Sciatic nerve (tissue), 2 donors: ENCODE measurements around the gene MYT1. TPM values are rescaled to one million over a fixed set of nuclear protein-coding genes. Genes with fewer than 3 reads are reported as not detected.
"Not testable (repeated sequence)": the region's sequence is repeated elsewhere in the genome, so short reads cannot be mapped to it uniquely, and the experiment has no call there.

Experiments
- ATAC-seq: fragments of 200-7000 bp; cut with Tn5 transposase; one replicate; pipeline ENCODE4 v1.9.1; 2020; ENCODE audit warnings: mild to moderate bottlenecking, moderate library complexity
- DNase-seq: peaks from one replicate; pipeline ENCODE4 v3.0.0-alpha.2; 2020; ENCODE audit warnings: low spot score
- intact Hi-C: fragments of 100-400 bp; cut with DNase I; formaldehyde crosslinking; loops from one replicate; pipeline ENCODE4 v1.14.2; 2022
- total RNA-seq: library from RNA; stranded (reverse); fragmentation: NEBNext Ultra II Directional; extraction: Animal tissue kit (Norgen Biotek cat#: 25700); gene quantifications from one replicate; pipeline ENCODE4 v1.2.1, GENCODE V29; 2021
- donor health status: DM: no; HTN: no; CAD: no.
- donor health status: DM: no; HTN: no; CAD: no.

The MYT1 gene
- total RNA-seq, 1 donor from 2014 or later, result not detected

- ATAC-seq (peak; percentile 55), DNase-seq (no peak)
- intact Hi-C loops, result no loop called here
Observed at GRCh38 chr20:64161356-64162238, 2.7 kb upstream of the MYT1 start.

GRCh38 chr20:64162239-64162910 is 1.9 kb upstream of the MYT1 start:
- no peak for ATAC-seq
- no peak for DNase-seq
- intact Hi-C loops, result no loop called here

GRCh38 chr20:64163776-64164122 is 503 bp upstream of the MYT1 start:
- intact Hi-C loops, result no loop called here
- DNase-seq (no peak), ATAC-seq (no peak)

- intact Hi-C loops, result no loop called here
- DNase-seq, result no peak
- no peak for ATAC-seq
Observed at GRCh38 chr20:64165866-64166600, 1.8 kb downstream of the MYT1 start.

GRCh38 chr20:64166721-64167615 is 2.7 kb downstream of the MYT1 start:
- intact Hi-C loops, result no loop called here
- ATAC-seq (no peak), DNase-seq (no peak)

- DNase-seq, result no peak
- ATAC-seq, result no peak
- intact Hi-C loops, result no loop called here
Observed at GRCh38 chr20:64167676-64168075, 3.4 kb downstream of the MYT1 start.

GRCh38 chr20:64168381-64169090 is 4.3 kb downstream of the MYT1 start:
- no peak for DNase-seq
- ATAC-seq, result no peak
- intact Hi-C loops, result no loop called here

GRCh38 chr20:64169091-64169560 is 4.9 kb downstream of the MYT1 start:
- DNase-seq (no peak), ATAC-seq (no peak)
- intact Hi-C loops, result no loop called here

GRCh38 chr20:64171211-64171610 is 7.0 kb downstream of the MYT1 start:
- ATAC-seq (no peak), DNase-seq (no peak)
- intact Hi-C loops, result no loop called here

GRCh38 chr20:64173116-64173515 is 8.9 kb downstream of the MYT1 start:
- intact Hi-C loops, result no loop called here

GRCh38 chr20:64176551-64176950 is 12.3 kb downstream of the MYT1 start:
- intact Hi-C loops, result no loop called here
- ATAC-seq (no peak), DNase-seq (no peak)

More at GRCh38 chr20:64173116-64173515, 8.9 kb downstream of the MYT1 start:
- ATAC-seq (no peak), DNase-seq (no peak)

GRCh38 chr20:64176971-64177370 is 12.7 kb downstream of the MYT1 start:
- intact Hi-C loops, result no loop called here
- ATAC-seq (no peak), DNase-seq (no peak)

GRCh38 chr20:64177384-64177783 is 13.1 kb downstream of the MYT1 start:
- intact Hi-C loops, result no loop called here
- ATAC-seq, result peak; percentile 53
- no peak for DNase-seq

- ATAC-seq (no peak), DNase-seq (no peak)
- intact Hi-C loops, result no loop called here
Observed at GRCh38 chr20:64177787-64178186, 13.5 kb downstream of the MYT1 start.

GRCh38 chr20:64178925-64179324 is 14.7 kb downstream of the MYT1 start:
- DNase-seq, ATAC-seq, intact Hi-C loops: not testable (repeated sequence)

GRCh38 chr20:64179805-64180204 is 15.6 kb downstream of the MYT1 start:
- no peak for ATAC-seq
- DNase-seq, result no peak
- intact Hi-C loops, result no loop called here

GRCh38 chr20:64180673-64181072 is 16.4 kb downstream of the MYT1 start:
- ATAC-seq, result no peak

GRCh38 chr20:64181391-64181790 is 17.1 kb downstream of the MYT1 start:
- intact Hi-C loops, result no loop called here
- ATAC-seq, result no peak
- DNase-seq, result no peak

More at GRCh38 chr20:64180673-64181072, 16.4 kb downstream of the MYT1 start:
- no peak for DNase-seq
- intact Hi-C loops, result no loop called here
